Measurements from ENCODE around the gene HDAC10. TPM values are rescaled to one million over a fixed set of nuclear protein-coding genes. Genes with fewer than 3 reads are reported as not detected.

Gene HDAC10
- total RNA-seq, 3 donors from 2014 or later (not counting 1 experiment from before 2014, with no cell fraction given), result 112 to 131 (median 123) TPM

DNA sequence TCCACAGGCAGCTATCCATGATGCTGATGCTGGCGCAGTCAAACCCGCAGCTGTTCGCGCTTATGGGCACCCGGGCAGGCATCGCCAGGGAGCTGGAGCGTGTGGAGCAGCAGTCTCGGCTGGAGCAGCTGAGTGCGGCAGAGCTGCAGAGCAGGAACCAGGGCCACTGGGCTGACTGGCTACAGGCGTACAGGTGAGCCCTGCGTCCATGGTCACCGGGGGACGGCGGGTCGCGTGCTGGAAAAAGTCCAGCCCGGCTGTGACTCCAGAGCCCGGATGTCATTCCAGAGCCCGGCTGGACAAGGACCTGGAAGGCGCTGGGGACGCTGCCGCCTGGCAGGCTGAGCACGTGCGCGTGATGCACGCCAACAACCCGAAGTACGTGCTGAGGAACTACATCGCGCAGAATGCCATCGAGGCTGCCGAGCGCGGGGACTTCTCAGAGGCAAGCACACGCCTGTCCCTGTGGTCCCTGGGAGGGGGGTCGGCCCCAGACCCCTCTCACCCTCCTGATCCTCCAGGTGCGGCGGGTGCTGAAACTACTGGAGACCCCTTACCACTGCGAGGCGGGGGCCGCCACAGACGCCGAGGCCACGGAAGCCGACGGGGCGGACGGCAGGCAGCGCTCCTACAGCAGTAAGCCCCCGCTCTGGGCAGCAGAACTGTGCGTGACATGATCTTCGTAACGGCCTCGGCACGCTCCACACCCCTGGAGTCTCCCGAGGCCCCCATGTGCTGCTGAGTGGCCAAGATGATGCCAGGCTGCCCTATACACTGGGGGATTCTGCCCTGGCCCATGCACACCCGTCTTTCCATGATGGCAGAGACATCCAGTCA lies 34.2 kb downstream of the HDAC10 start:
- WGBS (ENCODE audit: insufficient coverage), result 97% methylated on average over 57 of the region's 57 CpGs
- Histone ChIP-seq H3K27me3 (ENCODE audit: control insufficient read depth, insufficient read depth, low read length) (no peaks in the 10 kb centered on the region), H3K4me3 (ENCODE audit: low read length) (no peak overlapping the region), H3K27ac (ENCODE audit: low read length) (no peak overlapping the region), H3K4me1 (ENCODE audit: control insufficient read depth, insufficient read depth, low read length) (no peaks in the 10 kb centered on the region), H3K36me3 (ENCODE audit: control insufficient read depth, insufficient read depth, low read length) (peaks cover 65% of the 10 kb centered on the region), H3K9me3 (ENCODE audit: control insufficient read depth, insufficient read depth, low read length) (no peaks in the 10 kb centered on the region)
- intact Hi-C loops (cut with micrococcal nuclease), result no loop called here
- no peak overlapping the region for H3K27ac Mint-ChIP-seq
- peaks cover 5 to 6% of the 10 kb centered on the region in 2 donors for H3K4me1 Mint-ChIP-seq
- no peak overlapping the region for H3K4me3 Mint-ChIP-seq
- TF ChIP-seq, protein P1, sequence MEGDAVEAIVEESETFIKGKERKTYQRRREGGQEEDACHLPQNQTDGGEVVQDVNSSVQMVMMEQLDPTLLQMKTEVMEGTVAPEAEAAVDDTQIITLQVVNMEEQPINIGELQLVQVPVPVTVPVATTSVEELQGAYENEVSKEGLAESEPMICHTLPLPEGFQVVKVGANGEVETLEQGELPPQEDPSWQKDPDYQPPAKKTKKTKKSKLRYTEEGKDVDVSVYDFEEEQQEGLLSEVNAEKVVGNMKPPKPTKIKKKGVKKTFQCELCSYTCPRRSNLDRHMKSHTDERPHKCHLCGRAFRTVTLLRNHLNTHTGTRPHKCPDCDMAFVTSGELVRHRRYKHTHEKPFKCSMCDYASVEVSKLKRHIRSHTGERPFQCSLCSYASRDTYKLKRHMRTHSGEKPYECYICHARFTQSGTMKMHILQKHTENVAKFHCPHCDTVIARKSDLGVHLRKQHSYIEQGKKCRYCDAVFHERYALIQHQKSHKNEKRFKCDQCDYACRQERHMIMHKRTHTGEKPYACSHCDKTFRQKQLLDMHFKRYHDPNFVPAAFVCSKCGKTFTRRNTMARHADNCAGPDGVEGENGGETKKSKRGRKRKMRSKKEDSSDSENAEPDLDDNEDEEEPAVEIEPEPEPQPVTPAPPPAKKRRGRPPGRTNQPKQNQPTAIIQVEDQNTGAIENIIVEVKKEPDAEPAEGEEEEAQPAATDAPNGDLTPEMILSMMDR (IDR thresholded peaks at IDR 0.05), result no peak
- no peaks in the 10 kb centered on the region for H3K27me3 Mint-ChIP-seq (ENCODE audit: low read depth in 2 of 2)
- H3K36me3 Mint-ChIP-seq, result no peaks in the 10 kb centered on the region
- DNase-seq (no peak), ATAC-seq (no peak)
- no peaks in the 10 kb centered on the region for H3K9me3 Mint-ChIP-seq

DNA sequence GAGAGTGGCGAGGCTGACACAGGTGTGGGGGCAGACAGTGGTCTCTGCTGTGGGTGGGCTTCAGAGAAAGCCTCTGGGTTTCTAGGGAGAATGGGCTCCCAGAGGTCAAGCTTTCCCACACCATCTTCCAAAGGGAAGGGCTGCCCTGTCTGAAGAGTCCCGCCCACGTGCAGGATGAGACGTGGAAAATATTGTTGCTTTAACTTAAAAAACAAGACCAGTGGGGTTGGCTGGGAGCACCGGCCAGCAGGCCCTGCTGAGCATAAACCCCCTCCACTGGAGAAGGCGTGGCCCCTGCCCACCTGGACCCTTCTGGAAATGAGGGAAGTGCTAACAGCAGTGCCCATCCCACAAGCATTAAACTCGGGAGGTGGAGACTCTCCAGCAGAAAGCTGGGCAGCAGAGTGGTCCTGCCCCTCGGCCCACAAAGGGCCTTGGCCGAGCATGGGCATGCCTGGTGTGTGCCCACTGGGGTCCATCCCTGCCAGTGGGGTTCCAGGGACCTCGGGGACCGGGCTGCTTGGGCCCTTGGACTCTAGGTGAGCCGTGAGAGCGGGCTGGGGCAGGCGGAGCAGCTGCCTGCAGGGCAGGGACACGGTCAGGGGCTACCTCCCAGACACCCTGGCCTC lies 34.9 kb downstream of the HDAC10 start:
- no peaks in the 10 kb centered on the region for H3K9me3 ChIP-seq (ENCODE audit: control insufficient read depth, insufficient read depth, low read length)
- H3K27ac ChIP-seq (ENCODE audit: low read length), result no peak overlapping the region
- H3K36me3 ChIP-seq (ENCODE audit: control insufficient read depth, insufficient read depth, low read length), result peaks cover 61% of the 10 kb centered on the region
- 93% methylated on average over 15 of the region's 15 CpGs for whole genome bisulfite sequencing (ENCODE audit: insufficient coverage)
- H3K4me3 ChIP-seq (ENCODE audit: low read length), result no peak overlapping the region
- H3K4me1 Mint-ChIP-seq, result peaks cover 5 to 6% of the 10 kb centered on the region in 2 donors
- H3K27ac Mint-ChIP-seq, result no peak overlapping the region
- no peak for ATAC-seq
- intact Hi-C loops (cut with micrococcal nuclease), result no loop called here
- no peak for DNase-seq
- H3K27me3 Mint-ChIP-seq (ENCODE audit: low read depth in 2 of 2), result no peaks in the 10 kb centered on the region
- H3K27me3 ChIP-seq (ENCODE audit: control insufficient read depth, insufficient read depth, low read length), result no peaks in the 10 kb centered on the region
- H3K4me3 Mint-ChIP-seq, result no peak overlapping the region
- H3K9me3 Mint-ChIP-seq, result no peaks in the 10 kb centered on the region
- H3K4me1 ChIP-seq (ENCODE audit: control insufficient read depth, insufficient read depth, low read length), result no peaks in the 10 kb centered on the region
- no peaks in the 10 kb centered on the region for H3K36me3 Mint-ChIP-seq
- TF ChIP-seq, protein P1 (IDR thresholded peaks at IDR 0.05), result no peak

DNA sequence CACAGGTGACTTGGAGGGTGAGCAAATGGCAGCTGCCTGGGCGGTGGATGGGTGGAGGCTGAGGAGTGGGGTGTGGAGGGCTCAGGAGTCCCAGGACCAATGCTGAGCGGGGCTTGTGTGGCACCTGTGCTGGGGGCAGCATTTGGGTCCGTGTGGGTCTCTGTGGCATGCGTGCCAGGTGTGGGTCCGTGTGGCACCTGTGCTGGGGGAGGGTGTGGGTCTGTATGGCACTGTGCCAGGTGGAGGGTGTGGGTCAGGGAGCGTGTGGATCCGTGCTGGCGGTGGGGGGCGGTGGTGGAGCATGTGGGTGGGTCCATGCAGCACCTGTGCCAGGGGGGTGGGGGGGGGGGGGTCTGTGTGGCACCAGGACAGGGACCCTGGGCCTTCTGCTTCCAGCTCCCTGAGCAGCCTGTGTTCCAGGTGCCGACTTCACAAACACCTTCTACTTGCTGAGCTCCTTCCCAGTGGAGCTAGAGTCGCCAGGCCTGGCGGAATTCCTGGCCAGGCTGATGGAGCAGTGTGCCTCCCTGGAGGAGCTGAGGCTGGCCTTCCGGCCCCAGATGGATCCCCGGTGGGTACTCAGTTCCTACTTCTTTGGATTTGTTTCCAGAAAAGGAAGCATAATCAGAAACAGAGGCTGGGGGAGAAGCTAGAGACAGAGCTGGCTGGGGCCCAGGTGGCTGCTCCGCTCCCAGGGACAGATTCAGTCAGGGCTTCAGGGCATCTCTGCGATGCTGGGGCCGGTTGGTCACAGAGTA lies 35.6 kb downstream of the HDAC10 start:
- no peak for ATAC-seq
- no peak overlapping the region for H3K4me3 Mint-ChIP-seq
- H3K27ac ChIP-seq (ENCODE audit: low read length), result no peak overlapping the region
- no peak overlapping the region for H3K4me3 ChIP-seq (ENCODE audit: low read length)
- no peaks in the 10 kb centered on the region for H3K9me3 ChIP-seq (ENCODE audit: control insufficient read depth, insufficient read depth, low read length)
- peaks cover 62% of the 10 kb centered on the region for H3K36me3 ChIP-seq (ENCODE audit: control insufficient read depth, insufficient read depth, low read length)
- H3K27me3 Mint-ChIP-seq (ENCODE audit: low read depth in 2 of 2), result no peaks in the 10 kb centered on the region
- DNase-seq, result no peak
- H3K27me3 ChIP-seq (ENCODE audit: control insufficient read depth, insufficient read depth, low read length), result no peaks in the 10 kb centered on the region
- H3K36me3 Mint-ChIP-seq, result no peaks in the 10 kb centered on the region
- WGBS (ENCODE audit: insufficient coverage), result 94% methylated on average over 13 of the region's 17 CpGs
- no peaks in the 10 kb centered on the region for H3K9me3 Mint-ChIP-seq
- intact Hi-C loops (cut with micrococcal nuclease), result no loop called here
- TF ChIP-seq, protein P1 (IDR thresholded peaks at IDR 0.05), result no peak
- peak overlapping the region; percentile 44 to 64 for H3K27ac Mint-ChIP-seq
- no peaks in the 10 kb centered on the region for H3K4me1 ChIP-seq (ENCODE audit: control insufficient read depth, insufficient read depth, low read length)
- peaks cover 5 to 6% of the 10 kb centered on the region in 2 donors for H3K4me1 Mint-ChIP-seq

Measured in natural killer cell (primary cell).